Right cardiac atrium (tissue), 5 donors: Measurements from ENCODE around the gene TTLL9. TPM values are rescaled to one million over a fixed set of nuclear protein-coding genes. Genes with fewer than 3 reads are reported as not detected.
A peak's percentile ranks its signal among the peaks of the same experiment; 100 is the strongest.

Experiments used
- ATAC-seq, 2 donors: fragments of 200-7000 bp; cut with Tn5 transposase; one replicate each; pipeline versions ENCODE4 v1.8.0 to v1.9.1; 2020; ENCODE audit warnings: moderate library complexity in 2 of 2, mild to moderate bottlenecking in 1 of 2
- DNase-seq, 3 donors: peaks; one replicate each; pipeline ENCODE4 v3.0.0-alpha.2; 2020
- H3K27ac ChIP-seq: one replicate; pipeline ENCODE4 v1.5.1; 2013; ENCODE audit warnings: mild to moderate bottlenecking, low read length, control low read depth, moderate library complexity
- H3K27me3 ChIP-seq: one replicate; pipeline ENCODE4 v1.6.1; 2013; ENCODE audit not compliant: control insufficient read depth, insufficient read depth
- H3K4me1 ChIP-seq: one replicate; pipeline ENCODE4 v1.6.1; 2013; ENCODE audit warnings: low read length; ENCODE audit not compliant: control insufficient read depth, insufficient read depth
- H3K4me3 ChIP-seq: one replicate; pipeline ENCODE4 v1.5.1; 2013; ENCODE audit warnings: low read length, control low read depth
- H3K9me3 ChIP-seq: one replicate; pipeline ENCODE4 v1.6.1; 2013; ENCODE audit warnings: low read length; ENCODE audit not compliant: control insufficient read depth
- WGBS: extraction: QIAGEN DNeasy Blood & Tissue Kit; methylation state at CpG from one replicate; pipeline ENCODE4 v1.1.7; 2013; 5-methylcytosine and 5-hydroxymethylcytosine counted together
- intact Hi-C, 4 donors: fragments of 100-400 bp; cut with DNase I; formaldehyde crosslinking; loops; one replicate each; pipeline versions ENCODE4 v1.11.0 to v1.14.0; 2022 to 2023
- polyA plus RNA-seq: library from polyadenylated mRNA; stranded (reverse); fragments of 200-250 nt; gene quantifications from one replicate; pipeline ENCODE4 v1.2.3, GENCODE V29; 2013
- total RNA-seq, 4 donors: library from RNA; stranded (reverse); fragmentation: NEBNext Ultra II Directional; extraction: Animal tissue kit (Norgen Biotek cat#: 25700); gene quantifications; one replicate each; pipeline ENCODE4 v1.2.1, GENCODE V29; 2021
- donor health status: healthy with polysubstance abuse.
- donor health status: DM: no; HTN: yes; CAD: no.
- donor health status: DM: no; HTN: no; CAD: no.
- donor health status: DM: no; HTN: yes; CAD: no; lungs with severe emphysema.
- donor health status: DM: yes; HTN: yes; CAD: no.

Gene TTLL9
- total and polyA plus RNA-seq, 5 donors = 0.14 to 0.19 (median 0.15) TPM; not detected in 2

DNA sequence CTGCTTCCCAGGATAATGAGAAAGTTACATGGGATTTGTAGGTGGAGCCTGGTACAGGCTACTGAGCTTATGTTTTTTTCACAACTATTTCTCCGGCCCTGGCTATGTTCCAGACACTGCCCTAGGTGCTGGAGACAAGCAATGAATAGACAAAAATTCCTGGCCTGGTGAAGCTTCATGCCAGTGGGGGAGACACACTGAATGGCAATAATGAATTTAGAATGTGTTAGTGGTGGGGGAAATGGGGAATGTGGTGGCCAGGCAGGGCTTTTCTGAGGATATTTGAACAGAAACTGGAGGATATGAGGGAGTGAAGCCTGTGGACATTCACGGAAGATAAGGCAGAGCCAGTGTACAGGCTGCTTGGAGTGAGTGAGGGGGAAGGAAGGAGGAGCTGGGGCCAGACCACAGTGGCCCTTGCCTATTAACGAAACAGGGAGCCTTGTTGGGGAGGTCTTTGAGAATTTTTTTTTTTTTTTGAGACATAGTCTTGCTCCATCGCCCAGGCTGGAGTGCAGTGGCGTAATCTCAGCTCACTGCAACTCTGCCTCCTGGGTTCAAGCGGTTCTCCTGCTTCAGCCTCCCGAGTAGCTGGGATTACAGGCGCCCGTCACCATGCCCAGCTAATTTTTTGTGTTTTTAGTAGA, 31.7 kb upstream of the TTLL9 start:
- H3K4me1 ChIP-seq = peaks cover 11% of the 10 kb centered on the region
- H3K4me3 ChIP-seq = no peak overlapping the region
- ATAC-seq (no peak), DNase-seq (peak in 2 of 3 donors; percentile 23 to 55)
- H3K9me3 ChIP-seq = no peaks in the 10 kb centered on the region
- WGBS = 59% methylated on average over 9 of the region's 9 CpGs
- H3K27me3 ChIP-seq = no peaks in the 10 kb centered on the region
- H3K27ac ChIP-seq = no peak overlapping the region
- intact Hi-C loops = no loop called here

- no peak overlapping the region for H3K27ac ChIP-seq
- WGBS = 73% methylated on average over 5 of the region's 5 CpGs
- no peaks in the 10 kb centered on the region for H3K27me3 ChIP-seq
- ATAC-seq (no peak), DNase-seq (peak in 2 of 3 donors; percentile 3 to 31)
- H3K9me3 ChIP-seq = no peaks in the 10 kb centered on the region
- H3K4me1 ChIP-seq = peaks cover 11% of the 10 kb centered on the region
- intact Hi-C loops = no loop called here
- no peak overlapping the region for H3K4me3 ChIP-seq
These were observed 30.5 kb upstream of the TTLL9 start for GRCh38 chr20:31839782-31840487.

GRCh38 chr20:31840906-31841816, 29.3 kb upstream of the TTLL9 start:
- Histone ChIP-seq H3K27me3 (no peaks in the 10 kb centered on the region), H3K9me3 (no peaks in the 10 kb centered on the region), H3K4me3 (no peak overlapping the region), H3K4me1 (peaks cover 6% of the 10 kb centered on the region), H3K27ac (peak overlapping the region; percentile 9)
- 65% methylated on average over 15 of the region's 15 CpGs for WGBS
- DNase-seq (peak in 2 of 3 donors; percentile 70 to 75), ATAC-seq (no peak)
- intact Hi-C loops = no loop called here

- intact Hi-C loops = no loop called here
- DNase-seq = peak; percentile 67 to 79 (median 74)
- Histone ChIP-seq H3K27ac (peak overlapping the region; percentile 9), H3K4me1 (peaks cover 6% of the 10 kb centered on the region), H3K4me3 (no peak overlapping the region), H3K9me3 (no peaks in the 10 kb centered on the region), H3K27me3 (no peaks in the 10 kb centered on the region)
- ATAC-seq = peak in 1 of 2 donors; percentile 55
- 35% methylated on average over 8 of the region's 8 CpGs for WGBS
These were observed 28.5 kb upstream of the TTLL9 start for GRCh38 chr20:31841928-31842327.

DNA sequence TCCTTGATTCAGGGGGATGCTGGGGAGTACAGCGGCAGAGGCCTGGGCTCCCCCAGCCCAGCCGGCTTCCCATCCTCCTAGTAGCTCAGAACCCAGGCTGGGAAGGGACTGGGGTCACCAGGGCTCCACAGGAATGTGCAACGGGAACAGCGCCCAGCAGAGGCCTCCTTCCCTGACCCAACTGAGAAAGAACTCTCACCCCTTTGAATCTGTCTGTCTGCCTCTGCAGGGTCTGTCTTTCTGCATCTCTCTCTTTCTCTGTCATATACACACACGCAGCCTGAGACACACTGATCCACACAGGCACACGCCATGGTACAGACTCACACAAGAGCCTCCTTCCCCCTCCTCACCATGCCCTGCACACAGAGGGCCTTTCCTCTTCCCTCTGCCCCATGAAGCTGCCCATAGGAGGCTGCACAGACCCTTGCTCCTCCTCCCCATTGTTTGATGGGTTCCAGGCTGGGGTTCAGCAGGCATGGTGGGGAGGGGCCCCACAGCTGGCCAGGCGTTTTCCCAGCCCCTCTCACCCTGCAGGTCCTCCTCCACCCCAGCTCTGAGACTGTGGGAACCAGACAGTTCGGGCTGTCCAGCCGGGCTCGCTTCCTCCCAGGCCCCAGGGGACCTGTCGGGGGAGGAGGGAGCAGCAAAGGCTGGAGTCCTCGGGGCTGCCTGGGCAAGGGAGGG, 27.8 kb upstream of the TTLL9 start:
- H3K27me3 ChIP-seq = no peaks in the 10 kb centered on the region
- H3K4me1 ChIP-seq = peaks cover 6% of the 10 kb centered on the region
- WGBS = 45% methylated on average over 12 of the region's 12 CpGs
- no peak overlapping the region for H3K4me3 ChIP-seq
- H3K9me3 ChIP-seq = no peaks in the 10 kb centered on the region
- H3K27ac ChIP-seq = peak overlapping the region; percentile 28
- peak; percentile 69 to 78 for ATAC-seq
- peak; percentile 79 to 93 (median 87) for DNase-seq
- intact Hi-C loops = no loop called here

DNA sequence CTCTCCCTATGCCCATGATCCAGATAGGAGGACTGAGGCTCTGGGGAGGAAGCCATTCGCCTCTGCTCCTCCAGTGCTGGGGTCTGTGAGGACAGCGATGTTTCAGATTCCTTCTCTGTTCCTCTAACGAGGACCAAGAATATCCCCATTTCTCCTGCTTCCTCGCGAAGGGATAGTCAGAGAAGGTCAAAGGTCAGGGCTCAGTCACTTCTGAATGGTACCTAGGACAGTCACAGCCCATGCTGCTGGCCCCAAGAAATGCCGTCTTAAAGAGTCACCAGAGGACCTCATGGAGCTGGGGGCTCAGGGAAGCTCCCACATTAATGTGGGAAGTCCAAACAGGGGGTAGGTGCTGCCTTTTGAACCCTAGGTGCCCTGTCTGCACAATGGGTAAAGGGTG, 27.1 kb upstream of the TTLL9 start:
- no peak overlapping the region for H3K4me3 ChIP-seq
- 63% methylated on average over 6 of the region's 6 CpGs for WGBS
- H3K27me3 ChIP-seq = no peaks in the 10 kb centered on the region
- H3K27ac ChIP-seq = peak overlapping the region; percentile 21
- H3K4me1 ChIP-seq = peaks cover 4% of the 10 kb centered on the region
- intact Hi-C loops = no loop called here
- no peak for ATAC-seq
- no peaks in the 10 kb centered on the region for H3K9me3 ChIP-seq
- DNase-seq = peak in 2 of 3 donors; percentile 10 to 33

DNA sequence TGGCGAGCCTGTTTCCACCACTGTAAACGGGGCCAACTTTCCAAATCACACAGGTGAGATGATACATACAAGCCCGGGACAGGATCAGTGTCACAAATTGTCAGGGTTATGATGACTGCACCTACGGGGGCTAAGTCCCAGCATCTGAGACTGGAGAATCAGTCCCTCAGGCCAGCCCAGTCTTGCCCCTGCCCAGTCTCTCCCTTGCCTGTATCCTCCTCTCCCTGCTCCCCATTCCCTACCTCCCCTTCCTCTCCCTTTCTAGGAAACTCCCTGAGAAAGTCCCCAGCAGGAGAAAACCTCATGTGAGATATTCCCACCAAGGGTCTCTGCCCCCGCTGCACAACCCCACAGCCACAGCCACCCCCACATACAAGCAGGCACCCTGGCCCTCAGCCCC, 26.6 kb upstream of the TTLL9 start:
- H3K9me3 ChIP-seq = no peaks in the 10 kb centered on the region
- intact Hi-C loops = no loop called here
- DNase-seq (peak in 1 of 3 donors; percentile 40), ATAC-seq (no peak)
- no peaks in the 10 kb centered on the region for H3K27me3 ChIP-seq
- peak overlapping the region; percentile 5 for H3K27ac ChIP-seq
- H3K4me1 ChIP-seq = peaks cover 4% of the 10 kb centered on the region
- no peak overlapping the region for H3K4me3 ChIP-seq
- WGBS = 79% methylated on average over 5 of the region's 5 CpGs

- H3K27me3 ChIP-seq = no peaks in the 10 kb centered on the region
- peak in 2 of 3 donors; percentile 37 to 59 for DNase-seq
- intact Hi-C loops = no loop called here
- H3K9me3 ChIP-seq = no peaks in the 10 kb centered on the region
- peaks cover 4% of the 10 kb centered on the region for H3K4me1 ChIP-seq
- H3K4me3 ChIP-seq = peak overlapping the region; percentile 11
- WGBS = 77% methylated on average over 28 of the region's 28 CpGs
- H3K27ac ChIP-seq = no peak overlapping the region
- ATAC-seq = no peak
These were observed 25.6 kb upstream of the TTLL9 start for GRCh38 chr20:31844737-31845299.

GRCh38 chr20:31845300-31845863, 25.1 kb upstream of the TTLL9 start, which contains the start of gene FOXS1:
TSS of gene FOXS1 (minus strand) at chr20:31845604. CDS start at chr20:31845542, 62 bp downstream.
- ATAC-seq = peak; percentile 61 to 80
- H3K4me1 ChIP-seq = peaks cover 4% of the 10 kb centered on the region
- no peak within 1 kb of the TSS for H3K27ac ChIP-seq
- intact Hi-C loops = no loop called here
- peak within 1 kb of the TSS; percentile 11 for H3K4me3 ChIP-seq
- no peaks in the 10 kb centered on the region for H3K9me3 ChIP-seq
- WGBS = 53% methylated on average over 21 of the region's 21 CpGs
- no peaks in the 10 kb centered on the region for H3K27me3 ChIP-seq
- DNase-seq = peak; percentile 75 to 90 (median 87)

DNA sequence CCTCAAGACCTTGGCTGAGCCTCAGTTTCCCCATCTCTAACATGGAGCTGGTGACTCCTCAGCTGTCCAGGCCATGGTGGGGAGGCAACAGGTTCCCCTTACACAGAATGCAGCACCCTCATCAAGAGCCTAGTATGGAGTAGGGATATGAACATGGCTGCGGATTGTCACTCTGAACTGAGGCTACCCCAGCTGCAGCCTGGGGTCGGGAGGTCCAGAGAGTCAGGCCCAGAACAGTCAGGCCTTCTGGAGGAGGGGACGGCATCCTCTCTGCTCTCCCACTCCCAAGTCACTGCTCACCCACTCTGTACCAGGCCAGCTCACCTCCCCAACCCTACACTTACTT, 23.7 kb upstream of the TTLL9 start:
- H3K9me3 ChIP-seq = no peaks in the 10 kb centered on the region
- 83% methylated on average over 3 of the region's 3 CpGs for WGBS
- ATAC-seq (no peak), DNase-seq (no peak)
- no peaks in the 10 kb centered on the region for H3K27me3 ChIP-seq
- intact Hi-C loops = no loop called here
- peaks cover 3% of the 10 kb centered on the region for H3K4me1 ChIP-seq
- H3K4me3 ChIP-seq = no peak overlapping the region
- H3K27ac ChIP-seq = no peak overlapping the region
